PC-3 (cell line): ENCODE results near the gene TINCR. TPM values are rescaled to one million over a fixed set of nuclear protein-coding genes. Genes with fewer than 3 reads are reported as not detected.

Experiments used
- ATAC-seq: fragments of 200-7000 bp; cut with Tn5 transposase; 2 replicates; pipeline ENCODE4 v1.9.1; 2020; ENCODE audit warnings: mild to moderate bottlenecking, moderate library complexity
- BruUV-seq: library from RNA; stranded (reverse); fragments of 400-500 nt; replicated peaks from 2 replicates; lab custom pipeline; 2021; lab: Mats Ljungman, UMichigan
- CTCF ChIA-PET: fragments of 300-600 bp; sonication (Branson Sonifier 250); formaldehyde crosslinking; loops from one replicate; lab custom pipeline; 2022; ENCODE audit warnings: antibody characterized with exemption; lab: Charles Lee
- POLR2A ChIA-PET: fragments of 300-600 bp; sonication (Branson Sonifier 250); formaldehyde crosslinking; loops from one replicate; lab custom pipeline; 2022; ENCODE audit warnings: antibody characterized with exemption; ENCODE audit not compliant: unreplicated experiment; lab: Charles Lee
- DNase-seq: peaks from one replicate; pipeline ENCODE4 v3.0.0-alpha.2; 2015
- H2AFZ ChIP-seq: fragments of 300-600 bp; sonication (generic); 2 replicates; pipeline ENCODE4 v1.6.0; 2016; ENCODE audit warnings: antibody characterized with exemption, low read length
- H3F3A ChIP-seq: fragments of 300-600 bp; sonication (generic); one replicate; pipeline ENCODE4 v1.6.0; 2017; ENCODE audit warnings: antibody characterized with exemption, low read length, control low read depth, mild to moderate bottlenecking; ENCODE audit not compliant: unreplicated experiment
- H3K27ac ChIP-seq: fragments of 300-600 bp; sonication (generic); 2 replicates; pipeline ENCODE4 v1.5.1; 2016; ENCODE audit warnings: mild to moderate bottlenecking, low read length
- H3K27me3 ChIP-seq: fragments of 300-600 bp; sonication (generic); 2 replicates; pipeline ENCODE4 v1.6.1; 2016; ENCODE audit warnings: low read length, mixed read lengths
- H3K36me3 ChIP-seq: fragments of 300-600 bp; sonication (generic); 2 replicates; pipeline ENCODE4 v1.6.1; 2016; ENCODE audit warnings: low read depth, mixed run types, low read length, mixed read lengths
- H3K4me1 ChIP-seq: fragments of 300-600 bp; sonication (generic); 2 replicates; pipeline ENCODE4 v1.5.1; 2016; ENCODE audit warnings: low read length; ENCODE audit not compliant: insufficient read depth
- H3K4me2 ChIP-seq: fragments of 300-600 bp; sonication (generic); 2 replicates; pipeline ENCODE4 v1.6.0; 2016; ENCODE audit warnings: low read length
- H3K4me3 ChIP-seq: fragments of 300-600 bp; sonication (generic); 2 replicates; pipeline ENCODE4 v1.5.1; 2016; ENCODE audit warnings: mild to moderate bottlenecking, low read length, mixed read lengths
- H3K79me2 ChIP-seq: fragments of 300-600 bp; sonication (generic); 2 replicates; pipeline ENCODE4 v1.6.1; 2017; ENCODE audit warnings: low read length, mixed read lengths
- H3K9ac ChIP-seq: fragments of 300-600 bp; sonication (generic); 2 replicates; pipeline ENCODE4 v1.6.0; 2016; ENCODE audit warnings: mild to moderate bottlenecking, low read length
- H3K9me2 ChIP-seq: fragments of 300-600 bp; sonication (generic); replicated peaks from 2 replicates; pipeline ENCODE4 v1.6.1; 2016; ENCODE audit warnings: mixed run types, low read length, mixed read lengths
- H3K9me3 ChIP-seq: fragments of 300-600 bp; sonication (generic); 2 replicates; pipeline ENCODE4 v1.6.1; 2016; ENCODE audit warnings: low read length, mixed read lengths
- H4K20me1 ChIP-seq: fragments of 300-600 bp; sonication (generic); 2 replicates; pipeline ENCODE4 v1.6.1; 2016; ENCODE audit warnings: low read length, mixed read lengths
- EZH2 ChIP-seq: fragments of 300-600 bp; sonication (generic); IDR thresholded peaks from one replicate; pipeline ENCODE4 v1.6.1; 2017; ENCODE audit warnings: antibody characterized with exemption, mild to moderate bottlenecking, low read length; ENCODE audit not compliant: unreplicated experiment
- EZH2phosphoT487 ChIP-seq: fragments of 300-600 bp; sonication (generic); IDR thresholded peaks from 2 replicates; pipeline ENCODE4 v1.6.1; 2018; ENCODE audit warnings: mild to moderate bottlenecking, antibody characterized with exemption, low read length, borderline replicate concordance
- intact Hi-C: fragments of 100-400 bp; cut with micrococcal nuclease; formaldehyde crosslinking; loops from 2 replicates; pipeline ENCODE4 v1.9.0; 2023
- total RNA-seq: library from RNA; depleted of rRNA; stranded (reverse); fragments of >200 nt; gene quantifications from 2 replicates; pipeline ENCODE4 v1.2.3, GENCODE V29; 2014
- TF ChIP-seq, protein P1 (sequence below): fragments of 300-600 bp; sonication (generic); conservative IDR thresholded peaks from 2 replicates; pipeline ENCODE4 v1.5.1; 2017; ENCODE audit warnings: antibody characterized with exemption, low read depth, mild to moderate bottlenecking, low read length

TINCR gene
- total RNA-seq, 1 experiment from 2014 or later = 0.58 TPM

DNA sequence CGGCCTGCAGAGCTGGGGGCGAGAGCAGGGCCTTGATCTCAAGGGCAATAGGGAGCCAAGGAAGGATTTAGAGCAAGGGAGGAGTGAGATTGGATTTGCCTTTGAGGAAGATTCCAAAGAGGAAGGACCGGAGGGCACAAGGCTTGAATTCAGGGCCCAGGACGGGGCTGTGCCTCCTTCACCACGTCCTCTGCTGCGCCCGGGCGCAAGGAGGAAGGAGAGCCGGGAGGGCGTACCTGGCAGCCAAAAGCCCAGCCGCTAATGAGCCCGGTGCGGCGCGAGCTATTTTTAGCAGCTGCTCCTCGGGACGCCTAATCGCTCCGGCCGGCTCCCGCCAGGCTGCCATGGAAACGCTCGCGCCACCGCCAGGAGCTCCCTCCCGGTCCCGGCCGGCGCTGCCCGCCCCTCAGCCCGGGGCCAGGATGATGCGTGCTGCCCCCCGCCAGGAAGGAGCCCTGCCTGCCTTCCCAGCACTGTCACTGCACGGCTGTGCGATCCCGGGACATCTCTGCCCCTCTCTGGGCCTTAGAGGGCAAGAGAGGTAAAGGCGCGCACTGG, 31.3 kb downstream of the TINCR start:
- ChIA-PET POLR2A (no interaction called here), CTCF (no interaction called here)
- Histone ChIP-seq H3K4me2 (peak overlapping the region; percentile 83), H2AFZ (peak overlapping the region; percentile 77), H3K79me2 (no peaks in the 10 kb centered on the region), H3K4me3 (peak overlapping the region; percentile 57), H3K9me2 (no peaks in the 10 kb centered on the region), H3K9me3 (peaks cover 7% of the 10 kb centered on the region), H3K36me3 (0 out of 2 replicates have a peak, but pooled peaks cover 2% of the 10 kb centered on the region), H3K4me1 (peaks cover 14% of the 10 kb centered on the region), H4K20me1 (no peaks in the 10 kb centered on the region), H3F3A (no peaks in the 10 kb centered on the region), H3K27ac (no peak overlapping the region), H3K9ac (no peak overlapping the region), H3K27me3 (no peaks in the 10 kb centered on the region)
- intact Hi-C loops = no loop called here
- TF ChIP-seq, protein P1, sequence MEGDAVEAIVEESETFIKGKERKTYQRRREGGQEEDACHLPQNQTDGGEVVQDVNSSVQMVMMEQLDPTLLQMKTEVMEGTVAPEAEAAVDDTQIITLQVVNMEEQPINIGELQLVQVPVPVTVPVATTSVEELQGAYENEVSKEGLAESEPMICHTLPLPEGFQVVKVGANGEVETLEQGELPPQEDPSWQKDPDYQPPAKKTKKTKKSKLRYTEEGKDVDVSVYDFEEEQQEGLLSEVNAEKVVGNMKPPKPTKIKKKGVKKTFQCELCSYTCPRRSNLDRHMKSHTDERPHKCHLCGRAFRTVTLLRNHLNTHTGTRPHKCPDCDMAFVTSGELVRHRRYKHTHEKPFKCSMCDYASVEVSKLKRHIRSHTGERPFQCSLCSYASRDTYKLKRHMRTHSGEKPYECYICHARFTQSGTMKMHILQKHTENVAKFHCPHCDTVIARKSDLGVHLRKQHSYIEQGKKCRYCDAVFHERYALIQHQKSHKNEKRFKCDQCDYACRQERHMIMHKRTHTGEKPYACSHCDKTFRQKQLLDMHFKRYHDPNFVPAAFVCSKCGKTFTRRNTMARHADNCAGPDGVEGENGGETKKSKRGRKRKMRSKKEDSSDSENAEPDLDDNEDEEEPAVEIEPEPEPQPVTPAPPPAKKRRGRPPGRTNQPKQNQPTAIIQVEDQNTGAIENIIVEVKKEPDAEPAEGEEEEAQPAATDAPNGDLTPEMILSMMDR = no peak
- TF ChIP-seq EZH2phosphoT487 = no peak
- no peak for TF ChIP-seq EZH2
- ATAC-seq = peak; percentile 41
- BruUV-seq = no TSS peak
- DNase-seq = peak; percentile 48

DNA sequence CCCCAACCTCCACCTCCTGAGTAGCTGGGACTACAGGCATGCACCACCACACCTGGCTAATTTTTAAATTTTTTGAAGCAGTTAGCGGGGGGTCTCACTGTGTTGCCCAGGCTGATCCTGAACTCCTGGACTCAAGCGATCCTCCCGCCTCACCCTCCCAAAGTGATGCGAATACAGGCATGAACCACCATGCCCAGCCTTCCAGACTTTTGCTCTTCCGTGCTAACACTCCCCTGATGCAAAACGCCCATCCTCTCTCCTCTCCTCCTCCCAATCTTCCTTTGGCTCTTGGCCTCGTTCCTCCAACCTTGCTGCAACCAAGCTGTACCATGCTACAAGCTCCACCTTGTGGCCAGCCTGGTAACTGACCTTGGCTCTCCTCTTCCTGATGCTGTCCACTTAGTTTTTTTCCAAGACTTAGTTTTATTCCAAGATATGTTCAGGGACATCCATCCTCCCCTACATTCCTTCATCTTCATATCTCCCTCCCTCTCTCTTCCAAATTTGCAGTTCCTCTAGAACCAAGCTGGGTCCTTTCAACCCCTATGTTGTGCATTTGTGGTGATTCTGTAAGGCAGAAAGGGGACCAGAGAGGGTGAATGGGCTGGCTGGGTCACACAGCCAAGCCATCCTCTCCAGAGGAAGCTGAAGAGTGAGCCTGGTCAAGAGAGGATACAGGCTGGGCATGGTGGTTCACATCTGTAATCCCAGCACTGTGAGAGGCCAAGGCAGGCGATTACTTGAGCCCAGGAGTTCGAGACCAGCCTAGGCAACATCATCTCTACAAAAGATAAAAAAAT, 32.8 kb downstream of the TINCR start:
- BruUV-seq = no TSS peak
- DNase-seq = peak; percentile 35
- POLR2A ChIA-PET = no interaction called here

More for the DNA sequence above, 32.8 kb downstream of the TINCR start:
- Histone ChIP-seq H2AFZ (no peak overlapping the region), H3K27me3 (no peaks in the 10 kb centered on the region), H4K20me1 (no peaks in the 10 kb centered on the region), H3K9me2 (no peaks in the 10 kb centered on the region), H3K79me2 (no peaks in the 10 kb centered on the region), H3K4me1 (peaks cover 14% of the 10 kb centered on the region), H3K27ac (no peak overlapping the region), H3K4me3 (no peak overlapping the region), H3K36me3 (0 out of 2 replicates have a peak, but pooled peaks cover 2% of the 10 kb centered on the region), H3F3A (no peaks in the 10 kb centered on the region), H3K9ac (no peak overlapping the region), H3K9me3 (peaks cover 7% of the 10 kb centered on the region), H3K4me2 (no peak overlapping the region)
- intact Hi-C loops = no loop called here
- ATAC-seq = no peak
- CTCF ChIA-PET = interaction anchor here (0.8 kb wide), 1 partner anchor 48 kb away, joined by 3 read pairs; no protein-coding TSS in a partner anchor
- TF ChIP-seq, protein P1 = peak; percentile 84
- TF ChIP-seq EZH2 = no peak
